HG02571 (cell line): ENCODE data around the gene C16orf96.

Experiments
- ATAC-seq: cut with Tn5 transposase; IDR thresholded peaks from one replicate; pipeline ENCODE4 v1.9.1; 2021; ENCODE audit warnings: mild to moderate bottlenecking, moderate library complexity; ENCODE audit not compliant: unreplicated experiment

C16orf96 gene

GRCh38 chr16:4641895-4642294 is 85.8 kb downstream of the C16orf96 start:
- no peak for ATAC-seq

GRCh38 chr16:4646773-4647643 is 90.9 kb downstream of the C16orf96 start:
- no peak for ATAC-seq

- ATAC-seq: no peak
Measured at GRCh38 chr16:4647644-4647980, 91.5 kb downstream of the C16orf96 start.

GRCh38 chr16:4648917-4649316 is 92.8 kb downstream of the C16orf96 start:
- ATAC-seq: no peak

- no peak for ATAC-seq
Measured at GRCh38 chr16:4649744-4650442, 93.8 kb downstream of the C16orf96 start.
